NOMO-1 (cell line): ENCODE measurements around the gene MRPS9.

ENCODE experiments used
- DNase-seq, 2 experiments: peaks; one replicate each; lab custom pipeline; 2025; ENCODE audit not compliant: unreplicated experiment in 2 of 2; lab: John Stamatoyannopoulos, UW

The MRPS9 gene

DNA sequence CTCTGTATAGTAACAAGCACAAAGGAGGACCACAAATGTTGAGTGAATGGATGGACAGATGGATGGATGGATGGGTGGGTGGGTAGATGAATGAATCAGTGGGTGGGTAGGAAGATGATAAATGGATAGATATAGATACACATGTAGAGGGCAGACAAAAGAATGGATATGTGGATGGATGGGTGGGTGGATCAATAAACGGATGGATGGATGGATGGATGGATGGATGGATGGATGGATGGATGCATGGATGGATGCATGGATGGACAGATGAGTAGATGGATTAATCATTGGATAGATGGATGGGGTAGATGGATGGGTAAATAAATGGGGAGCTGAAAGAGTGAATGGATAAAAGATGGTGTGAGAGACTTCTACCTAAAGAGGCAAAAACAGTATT lies 111.4 kb downstream of the MRPS9 start:
- no peak for DNase-seq
